HK-2 (cell line): ENCODE measurements around the gene STPG4.
"Not testable (repeated sequence)": the region's sequence is repeated elsewhere in the genome, so short reads cannot be mapped to it uniquely, and the experiment has no call there.

Source experiments
- DNase-seq: peaks from one replicate; pipeline ENCODE4 v3.0.0-alpha.2; 2018; ENCODE audit not compliant: unreplicated experiment

Gene STPG4

GRCh38 chr2:47173986-47174732 lies 19.1 kb upstream of the STPG4 start:
- no peak for DNase-seq

GRCh38 chr2:47172922-47173695 lies 18.0 kb upstream of the STPG4 start:
- DNase-seq = no peak

GRCh38 chr2:47172156-47172921 lies 17.2 kb upstream of the STPG4 start:
- DNase-seq = no peak

- no peak for DNase-seq
Observed at GRCh38 chr2:47169784-47170183, 14.7 kb upstream of the STPG4 start.

- not testable (repeated sequence) for DNase-seq
Observed at GRCh38 chr2:47168895-47169294, 13.8 kb upstream of the STPG4 start.

GRCh38 chr2:47167149-47167548 lies 12.0 kb upstream of the STPG4 start:
- DNase-seq = no peak

GRCh38 chr2:47165001-47165555 lies 10.0 kb upstream of the STPG4 start:
- no peak for DNase-seq

GRCh38 chr2:47162780-47163179 lies 7.7 kb upstream of the STPG4 start:
- no peak for DNase-seq

GRCh38 chr2:47161475-47161874 lies 6.4 kb upstream of the STPG4 start:
- no peak for DNase-seq

GRCh38 chr2:47160660-47161059 lies 5.6 kb upstream of the STPG4 start:
- no peak for DNase-seq

- no peak for DNase-seq
Observed at GRCh38 chr2:47160211-47160610, 5.1 kb upstream of the STPG4 start.

GRCh38 chr2:47159627-47160026 lies 4.5 kb upstream of the STPG4 start:
- no peak for DNase-seq

- no peak for DNase-seq
Observed at GRCh38 chr2:47158576-47158975, 3.5 kb upstream of the STPG4 start.

GRCh38 chr2:47152803-47153202 lies 2.3 kb downstream of the STPG4 start:
- DNase-seq = no peak

GRCh38 chr2:47150175-47150574 lies 4.9 kb downstream of the STPG4 start:
- DNase-seq = no peak

GRCh38 chr2:47147021-47147420 lies 8.1 kb downstream of the STPG4 start:
- no peak for DNase-seq

- no peak for DNase-seq
Observed at GRCh38 chr2:47145466-47145865, 9.6 kb downstream of the STPG4 start.

GRCh38 chr2:47141520-47141919 lies 13.6 kb downstream of the STPG4 start:
- DNase-seq = no peak

- no peak for DNase-seq
Observed at GRCh38 chr2:47134386-47135090, 20.6 kb downstream of the STPG4 start.

- DNase-seq = no peak
Observed at GRCh38 chr2:47133046-47133445, 22.1 kb downstream of the STPG4 start.

GRCh38 chr2:47129191-47129706 lies 25.9 kb downstream of the STPG4 start:
- DNase-seq = no peak
